Activated CD4-positive, alpha-beta T cell treated with anti-CD3 and anti-CD28 coated beads, Interleukin-2, amount 50 U/mL, for 24 hours (primary cell): ENCODE results near the gene PSAP.

Source experiments
- DNase-seq, 2 donors: peaks; one replicate each; pipeline ENCODE4 v3.0.0-alpha.2; 2020; ENCODE audit warnings: low read depth in 1 of 2, low spot score in 1 of 2

Gene PSAP

DNA sequence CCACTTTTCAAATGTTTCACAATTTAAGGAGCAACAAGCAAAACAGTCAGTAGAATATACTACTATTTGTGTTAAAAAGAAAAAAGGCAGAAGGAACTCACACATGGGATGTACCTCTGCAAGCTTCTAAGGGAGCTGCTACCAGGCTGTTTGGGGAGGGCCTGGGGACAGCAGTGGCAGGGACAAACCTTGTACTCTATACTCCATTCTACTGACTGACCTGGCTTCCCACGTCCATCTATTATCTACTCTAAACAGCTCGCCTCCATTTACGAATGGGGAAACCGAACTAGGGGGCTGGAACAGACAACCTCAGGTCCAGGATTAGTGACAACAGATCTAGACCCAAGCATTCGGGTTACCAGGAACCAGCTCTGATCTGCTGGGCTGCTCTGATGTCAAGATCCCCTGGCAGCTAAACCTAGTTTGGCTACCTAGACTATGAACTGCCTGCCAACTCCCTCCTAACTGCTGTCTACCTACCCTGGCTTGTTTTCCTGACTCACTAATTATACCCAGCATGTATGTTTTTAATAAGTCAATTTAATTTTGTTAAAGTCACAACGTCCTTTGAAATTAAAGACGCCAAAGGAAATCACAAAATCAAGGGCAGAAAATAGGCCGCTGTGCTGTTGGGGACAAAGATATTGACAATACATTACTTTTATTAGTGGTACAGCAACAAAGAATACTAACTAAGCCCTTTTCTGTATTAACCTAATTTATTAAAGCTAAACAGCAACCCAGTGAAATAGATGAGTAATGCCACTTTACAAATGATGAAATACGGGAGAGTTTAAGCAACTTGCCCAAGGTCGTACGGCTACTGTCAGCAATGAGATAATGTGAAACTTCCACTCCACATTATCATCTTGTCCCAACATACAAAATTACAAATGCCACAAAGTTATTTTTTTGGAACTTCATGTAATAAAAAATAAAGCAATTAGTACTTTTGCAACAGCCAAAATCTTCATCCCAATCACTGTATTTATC lies 5.3 kb downstream of the PSAP start:
- DNase-seq = no peak

DNA sequence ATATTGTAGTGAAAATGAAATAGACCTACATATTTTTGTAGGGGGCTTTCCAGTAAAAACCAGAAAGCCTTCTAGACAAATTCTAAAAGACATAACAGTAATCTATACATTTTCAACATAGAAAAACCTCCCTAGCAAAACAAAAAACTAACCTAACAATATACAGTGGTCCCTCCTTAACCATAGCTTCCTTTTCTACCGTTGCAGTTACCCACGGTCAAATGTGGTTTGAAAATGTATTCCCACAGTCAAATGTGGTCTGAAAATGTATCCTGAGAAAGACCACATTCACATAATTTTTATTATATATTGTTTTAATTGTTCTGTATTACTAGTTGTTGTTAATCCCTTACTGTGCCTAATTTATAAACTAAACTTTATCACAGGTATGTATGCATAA lies 6.4 kb downstream of the PSAP start:
- DNase-seq = no peak

DNA sequence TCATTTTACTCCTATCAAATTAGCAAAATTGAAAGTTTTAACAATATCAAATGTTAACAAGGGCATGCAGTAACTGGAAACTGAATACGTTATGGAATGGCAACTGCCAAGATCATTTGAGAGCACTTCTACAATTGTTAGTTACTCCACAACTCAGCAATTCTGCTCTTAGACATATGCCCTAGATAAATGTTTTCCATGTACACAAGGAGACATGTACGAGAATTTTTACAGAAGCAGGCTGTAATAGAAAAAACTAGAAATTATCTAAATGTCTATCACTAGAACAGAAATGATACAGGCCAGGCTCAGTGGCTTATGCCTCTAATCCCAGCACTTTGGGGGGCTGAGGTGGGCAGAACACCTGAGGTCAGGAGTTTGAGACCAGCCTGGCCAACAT lies 7.0 kb downstream of the PSAP start:
- no peak for DNase-seq

DNA sequence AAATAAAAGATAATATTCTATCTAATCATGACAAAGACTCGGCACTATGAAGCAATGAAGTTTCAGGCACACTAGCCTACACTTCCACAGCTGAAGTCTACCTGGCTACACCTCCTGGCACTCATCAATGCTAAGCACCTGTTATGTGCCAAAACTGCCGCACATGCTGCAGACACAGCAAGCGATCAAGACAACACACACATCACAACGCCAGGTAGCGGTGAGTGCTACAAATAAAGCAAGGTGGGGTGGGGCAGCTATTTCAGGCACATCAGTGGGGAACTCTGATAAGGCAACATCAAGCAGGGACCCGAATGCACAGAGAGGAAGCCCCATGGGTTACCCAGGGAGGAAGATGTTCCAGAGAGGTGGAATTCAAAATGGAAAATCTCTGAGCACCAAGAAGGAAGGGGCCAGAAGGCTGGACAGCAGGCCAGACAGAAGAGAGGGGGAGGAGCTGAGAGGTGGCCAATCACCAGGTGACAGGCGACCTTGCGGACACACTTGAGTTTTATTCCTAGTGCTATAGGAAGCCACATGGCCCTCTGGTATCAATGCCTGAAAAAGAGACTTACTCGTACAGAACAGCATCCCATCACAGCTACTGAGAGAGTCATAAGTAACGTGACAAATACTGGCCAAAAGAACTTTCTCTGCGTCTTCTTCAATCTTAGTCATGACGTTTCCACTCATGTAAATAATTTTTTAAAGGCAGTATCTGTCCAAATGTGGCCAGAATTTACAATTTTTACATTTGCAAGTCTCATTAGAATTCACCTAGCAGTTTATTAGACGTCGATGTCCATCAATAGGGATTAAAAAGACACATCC lies 8.0 kb downstream of the PSAP start:
- DNase-seq = no peak

DNA sequence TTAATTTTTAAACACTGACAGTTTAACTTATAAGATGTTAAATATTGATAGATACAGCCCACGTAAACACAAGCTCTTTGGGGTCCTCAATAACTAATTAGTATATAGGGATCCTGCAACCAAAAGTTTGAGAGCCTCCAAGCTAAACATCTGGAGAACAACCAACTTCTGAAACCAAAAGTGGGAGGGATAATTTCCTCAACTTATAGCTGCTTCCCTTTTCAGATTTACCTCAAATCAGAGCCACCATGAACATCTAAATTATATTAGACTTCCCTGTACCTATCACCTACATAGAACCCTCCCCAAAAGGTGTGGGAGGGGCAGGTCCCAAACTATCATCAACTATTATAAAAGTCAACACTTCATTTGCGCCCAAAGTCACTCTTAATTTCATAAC lies 8.6 kb downstream of the PSAP start:
- no peak for DNase-seq

DNA sequence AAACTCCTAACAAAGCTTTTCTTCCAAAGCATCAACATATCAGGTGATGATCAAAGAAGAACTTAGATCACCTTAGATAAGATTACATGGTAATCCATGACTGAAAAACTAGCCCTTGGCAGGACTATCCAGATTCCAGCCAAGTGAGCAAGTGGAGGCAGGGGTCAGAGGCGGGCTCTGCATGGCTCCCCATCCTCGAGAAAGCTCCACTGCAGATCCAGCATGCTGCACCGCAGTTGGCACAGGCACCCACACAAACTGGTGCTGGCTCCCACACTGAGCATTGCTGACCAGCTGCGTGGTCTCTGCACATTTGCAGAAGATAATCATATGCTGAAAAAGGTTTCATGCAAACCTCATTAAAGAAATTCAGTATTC lies 10.1 kb downstream of the PSAP start:
- DNase-seq = no peak

DNA sequence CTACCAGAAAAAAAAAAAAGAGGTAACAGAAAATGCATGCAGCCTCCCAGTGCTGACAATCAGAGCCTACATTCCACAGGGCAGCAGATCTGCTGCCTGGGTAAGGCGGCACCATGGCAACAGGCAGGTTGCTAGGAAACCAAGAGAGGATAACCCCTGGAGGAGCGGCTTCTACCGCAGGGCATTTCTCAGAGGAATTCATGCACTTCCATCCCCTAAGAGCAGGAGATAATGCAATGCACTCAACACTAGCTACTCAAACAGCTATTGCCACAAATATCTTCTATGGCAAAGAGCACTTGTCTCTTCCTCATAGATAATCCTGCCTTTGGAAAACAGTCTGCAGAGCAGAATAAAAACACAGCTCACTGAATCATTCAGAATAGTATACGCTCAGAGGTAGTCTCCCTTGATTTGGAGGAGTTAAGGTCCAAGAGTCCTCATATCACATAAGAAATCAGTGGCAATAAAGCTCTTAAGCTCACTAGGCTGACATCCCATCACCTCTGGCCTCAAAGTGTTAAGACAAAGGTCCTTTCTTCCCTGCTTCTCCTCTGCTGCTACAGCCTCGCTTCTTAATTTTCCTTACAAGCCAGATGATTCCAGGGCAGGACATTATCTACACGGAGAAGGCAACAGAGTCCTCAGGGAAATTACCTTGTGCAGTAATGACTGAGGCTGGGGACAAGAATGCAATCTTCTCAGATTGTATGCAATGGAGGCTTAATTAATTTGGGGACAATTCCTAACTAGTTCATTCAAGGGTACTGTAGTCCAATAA lies 10.7 kb downstream of the PSAP start:
- DNase-seq = no peak

DNA sequence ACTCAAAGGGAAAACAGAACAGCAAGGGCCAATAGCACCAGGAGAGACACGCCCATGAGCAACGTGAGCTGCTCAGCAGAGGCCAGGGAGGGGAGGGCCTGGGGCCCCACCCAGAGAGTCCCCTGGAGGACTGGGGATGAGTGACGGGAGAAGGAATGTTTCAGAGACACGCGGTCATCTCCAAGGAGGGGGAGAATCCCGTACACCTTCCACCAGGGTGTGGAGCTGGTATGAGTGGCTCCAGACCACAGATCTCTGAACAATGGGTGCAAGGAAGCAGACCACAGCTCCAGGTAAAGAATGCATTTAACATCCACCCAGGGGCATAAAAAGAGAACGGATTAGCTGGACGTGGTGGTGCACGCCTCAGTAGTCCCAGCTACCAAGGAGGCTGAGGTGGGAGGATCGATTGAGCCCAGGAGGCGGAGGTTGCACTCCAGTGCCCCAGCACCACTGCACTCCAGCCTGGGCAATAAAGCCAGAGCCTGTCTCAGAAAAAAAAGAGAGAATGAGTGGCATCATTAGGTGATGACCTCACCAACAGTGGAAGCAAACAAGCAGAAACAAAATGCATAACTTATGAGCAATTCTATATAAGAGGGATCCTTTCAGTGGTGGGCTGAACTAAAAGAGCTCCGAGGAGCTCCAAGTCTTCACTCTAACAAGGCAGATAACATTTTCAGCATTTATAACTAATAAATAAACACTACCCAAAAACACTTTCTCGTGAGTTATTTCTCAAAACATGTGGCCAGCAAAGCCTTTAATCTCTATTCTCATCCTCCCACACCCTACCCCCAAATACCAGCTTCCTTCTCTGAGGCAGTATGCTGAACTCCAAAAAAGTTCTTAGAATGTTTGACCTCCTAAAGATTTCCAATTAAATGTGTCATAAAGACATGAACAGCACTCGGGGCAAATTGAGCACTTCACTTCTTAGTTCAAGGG lies 12.5 kb downstream of the PSAP start:
- no peak for DNase-seq

DNA sequence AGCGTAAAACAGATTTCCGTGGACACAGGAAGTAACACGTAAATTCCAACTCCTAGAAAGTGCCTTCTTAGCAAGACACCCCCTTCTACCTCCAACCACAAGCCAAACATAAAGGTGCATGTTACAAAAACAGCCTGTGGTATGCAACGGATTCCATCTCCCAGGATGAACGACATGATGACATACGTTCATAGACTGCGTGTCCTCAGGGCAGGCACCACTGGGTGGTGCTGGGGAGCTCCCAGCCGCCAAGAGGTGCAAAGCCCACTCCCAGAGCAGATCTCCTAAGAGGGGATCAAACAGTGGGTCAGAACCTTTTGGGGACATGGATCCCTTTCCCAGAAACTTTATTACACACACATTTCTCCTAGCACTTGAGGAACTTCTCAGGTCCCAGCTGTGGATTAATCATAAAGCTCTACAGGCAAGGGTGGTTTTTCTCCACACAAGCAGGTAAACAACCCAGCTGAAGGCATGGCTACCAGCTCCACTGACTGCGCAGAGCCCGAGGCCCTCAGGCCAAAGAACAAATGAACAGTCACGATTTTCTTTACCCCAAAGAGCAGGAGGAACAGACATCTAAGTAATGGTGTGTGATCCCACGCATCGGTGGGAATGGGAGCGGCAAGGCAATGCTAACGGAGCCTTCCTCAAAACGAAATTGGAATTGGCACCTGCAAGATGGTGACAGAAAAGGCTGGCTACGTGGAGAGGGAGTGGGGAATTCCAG lies 13.8 kb downstream of the PSAP start:
- DNase-seq = no peak

DNA sequence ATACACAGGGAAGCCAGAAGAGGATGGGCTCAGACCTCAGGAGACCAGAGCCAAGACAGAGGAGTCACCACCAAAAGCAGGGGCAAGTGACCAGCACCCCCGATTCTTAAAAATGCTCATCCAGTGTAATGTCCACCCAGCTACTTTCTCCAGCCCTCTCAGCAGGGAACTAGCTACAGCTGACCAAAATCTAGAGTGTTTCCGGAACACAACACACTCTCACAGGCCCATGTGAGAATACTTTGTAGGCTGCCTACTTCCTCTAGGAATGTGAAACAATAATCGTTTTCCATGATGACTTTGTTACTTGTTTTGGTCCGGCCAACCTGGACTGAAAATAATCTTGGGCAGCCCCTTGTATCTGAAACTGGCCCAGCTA lies 14.5 kb downstream of the PSAP start:
- no peak for DNase-seq

DNA sequence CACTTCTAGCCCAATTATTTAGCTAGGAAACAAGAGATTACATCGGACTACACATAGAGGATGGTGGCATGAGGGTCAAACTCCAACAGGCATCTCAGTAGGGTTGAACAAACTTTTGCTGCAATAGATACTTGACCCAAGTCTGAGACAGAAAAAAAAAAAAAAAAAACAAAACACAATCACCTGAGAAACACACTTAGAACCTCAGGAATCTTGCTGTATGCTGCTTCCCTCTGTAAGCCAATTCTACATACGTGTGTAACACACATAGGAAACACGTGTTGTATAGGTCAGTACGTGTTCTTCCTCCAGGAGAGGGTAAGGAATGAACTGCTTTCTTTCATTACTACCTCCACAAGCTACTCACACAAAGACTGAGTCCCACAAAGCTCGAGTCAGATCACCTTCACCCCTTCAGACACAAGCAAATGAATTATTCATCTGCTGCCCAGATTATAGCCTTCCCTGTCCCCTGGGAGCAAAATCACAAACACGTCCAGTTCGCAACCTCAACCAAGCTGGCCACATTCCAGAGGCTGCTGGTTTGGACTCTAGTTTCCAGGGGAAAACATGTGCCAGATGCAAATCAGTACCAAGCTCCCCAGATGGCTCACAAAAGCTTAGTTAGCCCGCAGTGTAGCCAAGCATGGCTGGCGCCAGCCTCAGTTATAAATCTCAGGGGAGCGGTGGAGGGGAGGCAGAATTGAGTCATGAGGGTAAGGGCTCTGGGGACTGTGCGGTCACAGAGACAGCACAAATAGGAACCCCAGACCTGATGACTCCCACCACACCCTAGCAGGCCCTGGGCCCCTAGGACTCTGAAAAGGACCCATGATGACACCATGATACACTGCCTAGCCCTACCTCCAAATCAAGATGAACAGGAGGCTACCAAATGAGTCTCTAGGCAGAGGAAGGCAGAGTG lies 15.1 kb downstream of the PSAP start:
- no peak for DNase-seq

DNA sequence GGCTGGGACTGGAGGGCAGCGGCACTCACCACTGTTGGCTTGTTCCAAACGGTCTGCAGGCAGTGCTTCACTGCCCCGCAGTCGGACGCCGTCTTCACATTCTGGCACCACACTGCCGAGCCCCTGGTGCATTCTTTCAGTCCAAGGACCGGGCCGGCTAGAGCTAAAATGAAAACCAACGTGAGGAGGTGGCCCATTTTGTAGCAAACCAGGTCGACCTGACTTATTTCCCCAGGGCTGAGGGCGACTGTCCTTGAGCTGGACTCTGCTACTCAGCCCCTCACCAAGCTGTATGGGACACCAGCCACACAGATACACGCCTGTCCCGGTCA lies 16.7 kb downstream of the PSAP start:
- no peak for DNase-seq

DNA sequence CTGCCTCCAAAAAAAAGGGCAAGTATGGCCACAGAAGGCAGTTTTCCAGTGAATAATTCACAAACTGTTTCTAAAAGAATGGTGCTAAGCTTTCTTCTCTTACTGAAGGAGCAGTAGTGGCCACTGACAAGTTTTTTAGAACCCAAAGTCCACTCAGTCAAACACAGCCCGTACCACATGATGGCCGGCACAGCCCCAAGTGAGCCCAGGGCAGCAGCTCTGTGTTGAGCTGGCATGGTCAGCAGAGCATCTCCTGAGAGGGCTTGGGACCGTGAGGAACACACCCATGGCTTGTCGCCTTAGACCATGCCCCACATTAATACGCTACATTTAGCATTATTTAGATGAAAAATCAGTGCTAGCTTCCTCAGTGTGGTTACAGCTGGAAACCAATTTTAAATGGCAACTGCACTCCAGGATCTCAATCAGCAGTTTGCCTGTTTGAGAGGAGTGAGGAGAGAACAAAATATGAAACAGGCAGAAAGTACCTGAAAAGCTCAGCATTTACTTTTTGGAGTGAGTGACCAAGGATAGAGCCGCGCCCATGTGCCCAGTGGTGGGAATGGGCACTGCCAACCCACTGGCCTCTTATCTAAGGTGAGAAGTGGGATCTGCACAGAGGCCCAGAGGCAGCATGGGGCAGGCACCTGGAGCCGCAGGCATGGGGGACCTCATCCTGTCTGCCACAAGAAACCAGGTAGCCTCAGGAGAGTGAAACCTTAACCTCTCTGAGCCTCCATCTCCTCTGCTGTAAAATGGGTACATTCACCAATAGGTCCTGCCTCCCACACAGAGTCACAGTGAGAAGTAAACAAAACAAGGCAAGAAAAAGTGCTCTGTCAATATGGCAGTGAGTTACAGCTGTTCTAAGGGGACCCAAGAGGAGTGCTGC lies 17.4 kb downstream of the PSAP start:
- no peak for DNase-seq

DNA sequence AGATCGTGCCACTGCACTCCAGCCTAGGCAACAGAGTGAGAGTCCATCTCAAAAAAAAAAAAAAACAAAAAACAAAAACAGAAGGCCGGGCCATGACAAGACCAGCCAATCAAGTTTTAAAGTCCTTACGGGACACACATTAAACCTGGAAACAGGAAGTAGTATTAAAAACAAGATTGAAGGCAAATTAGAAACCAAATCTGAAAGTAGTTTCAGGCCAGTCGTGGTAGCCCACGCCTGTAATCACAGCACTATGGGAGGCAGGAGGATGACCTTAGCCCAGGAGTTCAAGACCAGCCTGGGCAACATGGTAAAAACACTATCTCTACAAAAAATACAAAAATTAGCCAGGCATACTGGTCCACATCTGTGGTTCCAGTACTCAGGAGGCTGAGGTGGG lies 18.1 kb downstream of the PSAP start:
- no peak for DNase-seq

DNA sequence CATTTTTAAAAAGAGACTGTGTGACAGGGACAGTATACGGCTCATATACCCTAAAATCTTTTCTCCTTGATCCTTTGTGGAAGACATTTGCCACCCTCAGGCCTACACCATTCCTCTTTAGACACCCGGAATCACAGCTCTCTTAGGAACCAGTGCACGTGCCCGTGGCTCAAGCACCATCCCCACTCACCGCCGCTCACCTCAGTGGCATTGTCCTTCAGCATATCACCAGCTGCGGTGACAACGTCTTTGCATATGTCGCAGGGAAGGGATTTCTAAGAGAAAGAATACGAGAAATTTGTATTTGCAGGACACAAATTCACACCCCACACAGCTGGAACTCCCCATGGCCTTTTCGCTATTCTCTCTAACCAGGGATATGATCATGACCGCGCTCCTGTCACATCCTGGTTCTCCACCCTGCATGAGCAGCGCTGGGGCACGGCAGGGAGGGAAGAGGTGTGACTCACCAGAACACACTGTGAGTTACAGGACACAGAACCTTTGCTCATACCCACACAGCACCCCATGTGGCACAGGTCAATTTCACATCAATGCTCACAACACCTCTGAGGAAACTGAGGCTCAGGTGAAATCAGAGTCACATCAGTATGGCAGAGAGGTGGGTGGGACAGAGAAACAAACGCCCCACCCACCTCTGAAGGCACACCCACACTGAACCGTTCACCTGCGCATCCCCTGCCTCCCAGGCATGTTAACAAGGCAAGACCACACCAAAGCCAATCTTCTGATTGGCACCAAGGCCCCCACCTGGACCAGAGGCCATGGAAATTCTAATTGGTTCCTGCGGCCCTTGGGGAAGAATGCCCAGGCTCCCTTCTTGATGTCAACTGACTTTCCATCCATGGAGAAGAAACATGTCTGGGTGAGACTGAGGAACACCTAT lies 19.2 kb downstream of the PSAP start:
- DNase-seq = no peak

DNA sequence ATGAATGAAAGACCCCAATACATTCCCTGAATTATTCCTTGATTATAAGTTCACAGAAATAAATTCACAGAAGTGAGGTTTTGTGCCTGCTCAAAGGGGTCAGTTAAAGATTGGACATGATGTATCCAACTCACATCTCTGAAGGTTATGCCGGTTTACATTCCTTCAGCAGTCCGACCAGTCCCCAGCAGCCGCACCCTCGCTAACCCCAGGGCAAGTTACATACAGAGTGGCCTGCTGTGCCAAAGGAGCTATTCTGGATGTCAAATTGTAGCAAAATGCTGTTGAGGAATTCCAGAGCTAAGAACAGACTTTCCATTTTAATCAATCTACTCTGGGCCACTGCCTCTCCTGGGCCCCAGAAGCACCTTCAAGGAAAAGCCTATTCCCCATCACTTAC lies 20.3 kb downstream of the PSAP start:
- DNase-seq = no peak

DNA sequence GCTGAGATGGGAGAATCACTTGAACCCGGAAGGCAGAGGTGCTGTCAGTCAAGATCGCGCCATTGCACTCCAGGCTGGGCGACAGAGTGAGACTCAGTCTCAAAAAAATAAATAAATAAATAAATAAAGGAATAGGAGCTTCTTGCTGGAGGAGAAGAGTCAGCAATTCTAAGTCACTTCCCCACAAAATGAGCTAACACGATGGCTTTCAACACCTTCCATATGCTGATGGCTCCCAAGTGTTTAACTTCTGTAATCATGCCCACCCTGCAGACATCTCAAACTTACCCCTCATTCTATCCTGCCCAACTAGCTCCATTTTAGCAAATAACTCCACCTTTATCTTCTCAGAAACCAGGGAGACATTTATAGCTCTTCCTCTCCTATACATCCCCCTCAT lies 21.2 kb downstream of the PSAP start:
- DNase-seq = no peak
